ENCODE data around the gene CRACR2A. TPM values are rescaled to one million over a fixed set of nuclear protein-coding genes. Genes with fewer than 3 reads are reported as not detected.

Gene CRACR2A, protein sequence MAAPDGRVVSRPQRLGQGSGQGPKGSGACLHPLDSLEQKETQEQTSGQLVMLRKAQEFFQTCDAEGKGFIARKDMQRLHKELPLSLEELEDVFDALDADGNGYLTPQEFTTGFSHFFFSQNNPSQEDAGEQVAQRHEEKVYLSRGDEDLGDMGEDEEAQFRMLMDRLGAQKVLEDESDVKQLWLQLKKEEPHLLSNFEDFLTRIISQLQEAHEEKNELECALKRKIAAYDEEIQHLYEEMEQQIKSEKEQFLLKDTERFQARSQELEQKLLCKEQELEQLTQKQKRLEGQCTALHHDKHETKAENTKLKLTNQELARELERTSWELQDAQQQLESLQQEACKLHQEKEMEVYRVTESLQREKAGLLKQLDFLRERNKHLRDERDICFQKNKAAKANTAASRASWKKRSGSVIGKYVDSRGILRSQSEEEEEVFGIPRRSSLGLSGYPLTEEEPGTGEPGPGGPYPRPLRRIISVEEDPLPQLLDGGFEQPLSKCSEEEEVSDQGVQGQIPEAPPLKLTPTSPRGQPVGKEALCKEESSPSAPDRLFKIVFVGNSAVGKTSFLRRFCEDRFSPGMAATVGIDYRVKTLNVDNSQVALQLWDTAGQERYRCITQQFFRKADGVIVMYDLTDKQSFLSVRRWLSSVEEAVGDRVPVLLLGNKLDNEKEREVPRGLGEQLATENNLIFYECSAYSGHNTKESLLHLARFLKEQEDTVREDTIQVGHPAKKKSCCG
- 10 to 100 TPM; 32.4 to 34.3 TPM for total RNA-seq

DNA sequence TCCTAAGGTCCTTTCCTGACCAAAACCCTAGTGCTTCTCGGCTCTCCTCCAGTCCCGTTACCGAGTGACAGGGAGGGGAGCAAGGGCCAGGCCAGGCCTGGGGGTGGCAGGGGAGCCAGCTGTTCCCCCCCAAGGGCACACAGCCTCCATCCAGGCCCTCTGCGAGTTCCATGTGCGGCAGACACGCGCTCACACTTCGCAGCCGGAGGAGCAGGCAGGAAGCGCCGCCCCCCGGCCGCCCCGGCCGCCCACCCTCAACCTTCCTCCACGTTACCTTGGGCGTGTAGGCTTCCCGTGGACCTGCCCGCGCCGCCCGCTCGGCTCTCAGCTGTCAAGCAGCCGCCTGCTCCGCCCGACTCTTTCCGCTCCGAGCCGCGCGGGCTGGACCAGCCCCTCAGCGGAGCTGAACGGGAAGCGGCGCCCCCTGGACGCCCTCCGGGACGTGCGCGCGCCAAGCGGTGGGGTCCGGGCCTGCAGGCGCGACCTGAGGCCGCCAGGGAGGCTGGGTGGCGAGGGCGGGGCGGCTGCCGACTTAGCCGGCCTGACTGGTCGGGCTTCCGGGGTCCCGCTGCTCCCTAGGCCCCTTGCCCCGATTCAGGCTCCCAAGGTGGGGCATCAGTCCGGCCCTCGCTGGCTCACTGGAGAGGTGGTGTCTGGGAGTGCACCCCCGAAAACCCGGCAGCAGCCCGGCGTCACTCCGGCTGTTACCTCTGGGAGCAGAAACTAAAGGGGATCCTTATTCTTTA is at the start of gene CRACR2A:
Gene CRACR2A, minus strand, starts transcription at position 369 of the 746 bp plus-strand sequence. CDS start 56,110 bp downstream, outside the sequence.
- peaks cover 57% of the 10 kb centered on the region for H3K4me1 Mint-ChIP-seq
- peaks cover 44% of the 10 kb centered on the region for H3K36me3 Mint-ChIP-seq (ENCODE audit: low read depth)
- H3K27me3 Mint-ChIP-seq, result no peaks in the 10 kb centered on the region
- peak within 1 kb of the TSS; percentile 97 for H3K27ac Mint-ChIP-seq
- POLR2A ChIA-PET, result interaction anchor here (0.5 to 2.3 kb wide), 10 partner anchors 9 to 524 kb away, joined by 3 to 14 read pairs (median 4); partner anchors contain the start of gene PARP11
- CTCF ChIA-PET, result interaction anchor here (0.7 to 1.9 kb wide), 5 partner anchors 9 to 453 kb away, joined by 3 to 9 read pairs (median 4); no protein-coding TSS in a partner anchor
- H3K4me3 Mint-ChIP-seq, result peak within 1 kb of the TSS; percentile 89
- peak; percentile 88 for DNase-seq
- H3K9me3 Mint-ChIP-seq, result no peaks in the 10 kb centered on the region

DNA sequence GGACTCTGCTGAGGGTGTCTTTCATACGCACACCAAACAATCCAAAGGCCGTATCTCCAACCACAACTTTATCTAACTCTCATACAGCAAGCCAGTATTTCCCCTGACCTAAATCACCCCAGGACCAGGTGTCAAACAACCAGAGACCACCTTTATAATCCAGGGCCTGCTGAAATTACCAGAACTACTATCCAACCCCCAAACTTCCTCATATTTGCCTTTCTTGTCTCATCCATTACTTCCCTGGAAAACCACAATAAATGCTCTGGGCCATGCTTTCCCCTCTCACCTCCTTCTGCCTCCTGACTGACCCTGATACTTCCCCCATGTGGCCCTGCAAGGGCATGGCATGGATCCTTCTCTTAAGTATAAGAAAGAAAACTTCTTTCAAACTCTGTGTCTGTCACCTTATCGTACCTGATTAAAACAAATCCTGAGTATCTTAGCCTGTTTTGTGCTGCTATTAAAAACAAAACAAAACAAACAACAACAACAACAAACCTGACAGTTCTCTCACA is 44.7 kb upstream of the CRACR2A start:
- ChIA-PET POLR2A (no interaction called here), CTCF (interaction anchor here (1.7 kb wide), 1 partner anchor 497 kb away, joined by 4 read pairs; no protein-coding TSS in a partner anchor)
- Mint-ChIP-seq H3K4me1 (peaks cover 8% of the 10 kb centered on the region), H3K27ac (no peak overlapping the region), H3K4me3 (no peak overlapping the region), H3K9me3 (no peaks in the 10 kb centered on the region), H3K36me3 (ENCODE audit: low read depth) (no peaks in the 10 kb centered on the region), H3K27me3 (no peaks in the 10 kb centered on the region)
- DNase-seq, result no peak

DNA sequence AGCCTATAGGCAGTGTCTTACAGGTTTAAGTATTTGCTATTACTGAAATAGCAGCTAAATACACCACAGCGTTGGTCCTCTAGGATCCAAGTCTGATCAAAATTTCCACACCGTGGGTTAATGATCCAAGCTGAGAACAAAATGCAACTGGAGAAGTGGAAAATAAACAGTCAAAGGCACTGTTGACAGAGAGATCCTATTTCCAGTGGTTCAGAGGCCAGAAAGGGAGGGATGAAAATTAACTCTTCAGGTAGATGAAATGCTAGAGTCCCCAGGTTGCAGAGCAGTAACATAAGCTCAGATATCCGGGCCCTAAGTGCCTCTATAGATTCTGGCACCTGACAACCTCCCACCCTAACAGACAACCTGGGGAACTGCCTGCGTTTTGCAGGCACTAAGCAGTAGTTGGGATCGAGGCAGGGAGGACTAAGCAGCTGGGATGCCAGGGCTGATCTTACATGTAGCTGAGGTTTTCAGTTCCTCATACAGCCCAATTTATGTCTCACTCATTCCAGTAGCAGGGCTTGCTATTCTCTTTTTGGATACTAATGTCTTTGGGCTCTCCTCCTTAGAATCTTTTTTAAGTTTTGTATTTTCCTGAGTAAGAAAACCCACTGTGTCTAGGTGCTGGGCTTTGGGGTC is 42.7 kb upstream of the CRACR2A start:
- Mint-ChIP-seq H3K4me3 (no peak overlapping the region), H3K9me3 (no peaks in the 10 kb centered on the region), H3K27ac (no peak overlapping the region), H3K36me3 (ENCODE audit: low read depth) (no peaks in the 10 kb centered on the region), H3K4me1 (peaks cover 4% of the 10 kb centered on the region), H3K27me3 (no peaks in the 10 kb centered on the region)
- DNase-seq, result no peak
- POLR2A ChIA-PET, result no interaction called here
- CTCF ChIA-PET, result interaction anchor here (1.8 to 2.0 kb wide), 2 partner anchors 9 to 495 kb away, joined by 5 to 10 read pairs; no protein-coding TSS in a partner anchor

DNA sequence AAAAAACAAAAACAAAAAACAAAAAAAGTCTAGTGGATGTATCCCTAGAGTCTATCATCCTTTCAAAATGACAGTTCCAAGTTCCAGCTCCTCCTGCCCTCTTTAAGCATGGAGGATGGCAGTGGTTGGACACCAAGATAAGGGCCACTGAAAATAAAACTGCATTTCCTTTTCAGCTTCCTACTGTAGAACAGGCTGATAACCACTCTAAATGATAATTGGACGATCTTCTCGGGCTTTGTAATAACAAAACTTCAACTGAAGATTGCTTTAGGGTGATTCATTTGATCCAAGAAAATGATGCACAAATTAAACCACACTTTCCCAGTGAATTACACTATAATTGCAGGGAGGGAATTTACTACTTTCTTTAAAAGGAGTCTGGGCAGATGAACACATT is 42.2 kb upstream of the CRACR2A start:
- CTCF ChIA-PET, result interaction anchor here (1.8 to 2.0 kb wide), 2 partner anchors 10 to 495 kb away, joined by 5 to 10 read pairs; no protein-coding TSS in a partner anchor
- no peaks in the 10 kb centered on the region for H3K9me3 Mint-ChIP-seq
- no peaks in the 10 kb centered on the region for H3K36me3 Mint-ChIP-seq (ENCODE audit: low read depth)
- H3K4me3 Mint-ChIP-seq, result no peak overlapping the region
- no peak overlapping the region for H3K27ac Mint-ChIP-seq
- POLR2A ChIA-PET, result no interaction called here
- H3K27me3 Mint-ChIP-seq, result no peaks in the 10 kb centered on the region
- peaks cover 4% of the 10 kb centered on the region for H3K4me1 Mint-ChIP-seq
- DNase-seq, result no peak

DNA sequence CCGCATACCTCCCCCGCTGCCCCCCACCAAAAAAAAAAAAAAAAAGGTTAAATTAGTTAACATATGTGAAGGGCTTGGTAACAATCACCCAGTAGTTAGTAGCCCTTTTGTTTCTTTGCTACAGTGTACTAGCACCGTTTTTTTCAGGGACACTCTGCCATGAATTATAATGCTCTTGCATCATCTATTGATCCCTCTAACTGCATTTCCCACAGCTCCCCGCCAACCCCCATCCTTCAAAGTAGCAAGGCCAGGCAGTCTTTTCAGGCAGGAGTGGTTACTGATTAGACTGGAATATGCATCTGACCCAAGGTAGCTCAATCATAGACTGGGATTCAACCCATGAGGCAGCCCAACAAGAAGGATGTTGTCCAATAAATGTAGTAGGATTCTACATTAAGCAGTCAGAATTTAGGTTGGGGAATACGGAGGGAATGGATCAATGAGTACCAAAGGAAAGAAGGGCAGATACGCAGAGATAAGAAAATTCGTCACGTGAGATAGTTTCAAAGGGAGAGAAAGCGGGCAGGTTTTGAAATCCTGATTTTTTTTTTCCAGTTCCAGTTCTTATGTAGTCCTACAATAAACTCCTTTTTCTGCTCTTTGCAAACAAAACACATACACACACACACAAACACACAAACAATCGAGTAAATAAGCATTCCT is 39.8 kb upstream of the CRACR2A start:
- POLR2A ChIA-PET, result no interaction called here
- no peak for DNase-seq
- CTCF ChIA-PET, result interaction anchor here (0.7 to 1.0 kb wide), 2 partner anchors 11 to 75 kb away, joined by 4 read pairs; no protein-coding TSS in a partner anchor
- Mint-ChIP-seq H3K27me3 (no peaks in the 10 kb centered on the region), H3K27ac (no peak overlapping the region), H3K4me3 (no peak overlapping the region), H3K4me1 (peaks cover 4% of the 10 kb centered on the region), H3K9me3 (peaks cover 4% of the 10 kb centered on the region), H3K36me3 (ENCODE audit: low read depth) (peaks cover 3% of the 10 kb centered on the region)

DNA sequence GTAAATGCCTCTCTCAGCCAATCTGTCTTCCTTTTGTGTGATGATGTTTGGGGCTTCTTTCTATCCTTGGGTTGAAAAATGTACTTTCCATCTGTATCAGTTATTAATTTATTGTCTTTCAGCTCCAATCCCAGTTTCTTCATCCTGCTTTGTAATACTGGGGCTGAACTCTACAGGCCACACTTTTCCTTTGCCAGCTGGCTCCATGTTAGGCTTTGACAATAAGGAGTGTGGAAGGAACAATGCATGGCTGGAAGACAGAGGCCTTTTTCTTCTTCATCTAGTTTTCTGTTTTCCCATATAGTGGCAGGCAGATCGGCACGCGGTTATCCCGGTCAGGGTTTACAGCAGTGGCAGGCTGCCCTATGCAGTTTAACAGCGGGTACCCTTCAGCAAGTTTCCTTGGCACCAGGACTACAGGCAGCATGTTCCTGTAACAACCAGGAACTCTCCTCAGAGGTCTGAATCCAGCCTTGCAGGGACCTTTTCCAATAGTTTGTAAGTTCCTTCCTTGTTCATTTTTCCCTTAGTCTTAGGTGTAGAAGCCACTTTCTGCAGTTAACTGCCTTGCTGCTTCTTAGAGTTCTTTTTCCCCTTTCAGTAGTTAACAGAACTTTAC is 38.5 kb upstream of the CRACR2A start:
- ChIA-PET POLR2A (no interaction called here), CTCF (no interaction called here)
- Mint-ChIP-seq H3K4me1 (peaks cover 4% of the 10 kb centered on the region), H3K4me3 (no peak overlapping the region), H3K36me3 (ENCODE audit: low read depth) (peaks cover 14% of the 10 kb centered on the region), H3K27ac (no peak overlapping the region), H3K9me3 (peaks cover 7% of the 10 kb centered on the region), H3K27me3 (peaks cover under 1% of the 10 kb centered on the region)
- DNase-seq, result no peak

DNA sequence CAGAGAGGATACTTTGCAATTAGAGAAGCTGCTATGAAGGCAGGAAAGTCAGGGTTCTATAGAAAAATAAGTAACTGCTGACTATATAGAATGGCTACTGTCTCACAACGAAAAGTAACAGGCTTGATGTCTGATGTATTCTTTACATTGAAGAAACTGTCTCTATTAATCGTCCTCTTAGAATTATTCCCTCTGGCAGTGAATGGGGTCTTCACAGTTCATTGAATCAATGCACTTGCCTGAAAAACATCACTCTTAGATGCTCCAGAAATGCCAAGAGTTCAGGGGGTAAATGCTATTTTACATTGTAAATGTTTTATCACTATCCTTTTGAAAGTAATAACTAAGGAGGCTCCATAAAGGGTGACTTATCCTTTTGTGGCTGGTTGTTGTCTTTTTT is 37.7 kb upstream of the CRACR2A start:
- H3K4me3 Mint-ChIP-seq, result no peak overlapping the region
- peaks cover 14% of the 10 kb centered on the region for H3K36me3 Mint-ChIP-seq (ENCODE audit: low read depth)
- DNase-seq, result no peak
- CTCF ChIA-PET, result interaction anchor here (1.0 kb wide), 1 partner anchor 13 kb away, joined by 4 read pairs; no protein-coding TSS in a partner anchor
- H3K9me3 Mint-ChIP-seq, result peaks cover 7% of the 10 kb centered on the region
- peaks cover 4% of the 10 kb centered on the region for H3K4me1 Mint-ChIP-seq
- H3K27me3 Mint-ChIP-seq, result peaks cover 3% of the 10 kb centered on the region
- POLR2A ChIA-PET, result no interaction called here
- no peak overlapping the region for H3K27ac Mint-ChIP-seq

DNA sequence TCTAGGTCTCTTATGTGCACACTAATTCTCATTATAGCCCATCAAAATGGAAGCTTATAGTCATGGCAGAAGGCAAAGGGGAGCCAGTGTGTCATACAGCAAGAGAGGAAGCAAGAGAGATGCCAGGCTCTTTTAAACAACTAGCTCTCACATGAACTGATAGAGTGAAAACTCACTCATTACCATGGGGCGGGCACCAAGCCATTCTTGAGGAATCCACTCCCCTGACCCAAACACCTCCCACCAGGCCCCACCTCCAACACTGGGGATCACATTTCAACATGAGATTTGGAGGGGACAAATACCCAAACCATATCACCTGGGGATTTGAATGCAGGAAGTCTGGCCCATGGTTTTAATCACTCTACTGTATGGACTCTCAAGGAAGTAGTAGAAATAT is 36.9 kb upstream of the CRACR2A start:
- H3K4me3 Mint-ChIP-seq, result no peak overlapping the region
- peaks cover 7% of the 10 kb centered on the region for H3K9me3 Mint-ChIP-seq
- peaks cover 14% of the 10 kb centered on the region for H3K36me3 Mint-ChIP-seq (ENCODE audit: low read depth)
- ChIA-PET POLR2A (no interaction called here), CTCF (interaction anchor here (1.0 kb wide), 1 partner anchor 14 kb away, joined by 4 read pairs; no protein-coding TSS in a partner anchor)
- peaks cover 3% of the 10 kb centered on the region for H3K27me3 Mint-ChIP-seq
- H3K27ac Mint-ChIP-seq, result no peak overlapping the region
- DNase-seq, result no peak
- H3K4me1 Mint-ChIP-seq, result no peaks in the 10 kb centered on the region

DNA sequence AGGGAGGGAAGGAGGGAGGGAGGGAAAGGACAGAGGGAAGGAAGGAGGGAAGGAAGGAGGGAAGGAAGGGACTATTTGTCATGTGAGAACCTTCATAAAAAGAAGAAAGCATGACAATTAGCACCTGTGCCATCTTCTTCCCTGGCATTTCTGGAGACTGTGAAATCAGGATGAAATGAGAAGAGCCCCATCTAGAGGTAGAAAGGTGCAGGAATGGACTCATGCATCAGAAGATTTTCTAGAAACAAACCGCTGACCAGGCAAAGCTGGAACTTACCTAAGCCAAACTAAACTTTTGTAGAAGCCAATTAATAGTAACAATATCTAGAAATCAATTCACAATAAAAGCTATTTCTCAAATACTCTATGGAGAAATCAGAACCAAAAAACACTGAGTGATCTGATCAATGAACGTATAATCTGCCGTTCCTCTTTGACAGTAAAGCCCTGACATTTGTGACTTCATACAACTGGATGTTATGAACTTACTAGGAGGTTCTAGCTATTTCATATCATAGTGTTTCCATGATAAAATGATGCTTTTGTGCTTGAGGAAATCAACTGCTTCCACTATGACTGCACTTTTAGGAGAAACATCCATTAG is 24.4 kb upstream of the CRACR2A start:
- Mint-ChIP-seq H3K27me3 (no peaks in the 10 kb centered on the region), H3K4me1 (peaks cover 6% of the 10 kb centered on the region), H3K36me3 (ENCODE audit: low read depth) (no peaks in the 10 kb centered on the region), H3K9me3 (no peaks in the 10 kb centered on the region), H3K4me3 (no peak overlapping the region), H3K27ac (no peak overlapping the region)
- ChIA-PET POLR2A (interaction anchor here (1.1 kb wide), 1 partner anchor 478 kb away, joined by 4 read pairs; no protein-coding TSS in a partner anchor), CTCF (interaction anchor here (0.7 to 1.5 kb wide), 5 partner anchors 27 to 478 kb away, joined by 3 to 17 read pairs (median 4); no protein-coding TSS in a partner anchor)
- no peak for DNase-seq

DNA sequence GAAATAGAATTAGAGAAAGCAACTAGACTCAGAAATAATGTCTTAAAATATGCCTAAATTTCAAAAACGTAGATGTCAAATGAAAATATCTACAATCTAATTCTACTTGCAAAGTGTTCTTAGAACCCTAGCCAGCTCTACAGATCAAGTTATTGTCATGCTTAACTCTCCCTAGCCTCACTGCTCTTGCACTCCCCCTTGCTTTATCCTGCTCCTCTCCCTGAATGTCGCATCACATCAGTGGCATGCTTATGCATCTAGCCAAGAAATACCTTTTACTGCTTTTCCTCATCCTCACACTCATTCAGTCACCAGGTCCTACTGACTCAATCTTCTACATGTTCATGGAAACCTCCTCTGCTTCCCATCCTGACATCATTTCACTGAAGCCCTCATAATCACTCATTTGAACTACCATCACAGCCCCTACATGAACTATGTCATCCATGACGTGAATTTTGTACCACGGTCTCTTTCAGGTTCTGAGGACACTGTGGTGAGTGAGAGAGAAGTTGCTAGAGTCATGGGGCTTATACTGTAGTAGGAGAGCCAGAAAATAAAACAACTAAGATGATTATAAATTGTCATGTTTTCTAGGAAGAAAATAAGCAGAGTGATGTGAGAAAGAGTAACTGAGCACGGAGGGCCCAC is 22.6 kb upstream of the CRACR2A start:
- Mint-ChIP-seq H3K4me3 (no peak overlapping the region), H3K4me1 (peaks cover 12% of the 10 kb centered on the region), H3K27me3 (no peaks in the 10 kb centered on the region), H3K36me3 (ENCODE audit: low read depth) (no peaks in the 10 kb centered on the region), H3K27ac (no peak overlapping the region), H3K9me3 (no peaks in the 10 kb centered on the region)
- POLR2A ChIA-PET, result no interaction called here
- DNase-seq, result no peak
- CTCF ChIA-PET, result no interaction called here

DNA sequence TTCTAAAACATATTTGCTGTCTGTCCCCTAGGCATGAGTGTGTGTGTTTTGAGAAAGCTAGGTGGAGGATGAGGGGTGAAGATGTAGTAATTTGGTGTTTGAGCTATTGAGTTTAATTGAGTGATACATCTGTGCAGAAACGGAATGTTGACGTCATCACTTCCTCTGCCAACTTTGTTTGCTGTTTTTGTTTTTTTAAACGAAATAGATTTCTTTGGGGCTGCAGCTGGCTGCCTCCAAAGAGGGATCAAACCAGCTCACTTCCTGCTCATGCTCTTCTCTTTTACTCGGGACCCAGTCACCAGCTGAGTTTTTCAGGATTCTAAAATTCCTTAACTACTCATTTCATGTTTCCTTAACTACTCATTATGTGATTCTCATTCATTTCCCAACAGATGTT is 19.5 kb upstream of the CRACR2A start:
- Mint-ChIP-seq H3K4me1 (peaks cover 12% of the 10 kb centered on the region), H3K9me3 (no peaks in the 10 kb centered on the region), H3K27ac (no peak overlapping the region), H3K4me3 (no peak overlapping the region), H3K27me3 (no peaks in the 10 kb centered on the region), H3K36me3 (ENCODE audit: low read depth) (no peaks in the 10 kb centered on the region)
- POLR2A ChIA-PET, result interaction anchor here (2.8 kb wide), 1 partner anchor 19 kb away, joined by 10 read pairs; the partner anchor contains the start of gene CRACR2A
- CTCF ChIA-PET, result interaction anchor here (1.5 to 3.6 kb wide), 3 partner anchors 19 to 472 kb away, joined by 4 to 18 read pairs (median 9); partner anchors contain the start of gene CRACR2A
- no peak for DNase-seq

All from activated CD4-positive, alpha-beta memory T cell treated with anti-CD3 and anti-CD28 coated beads, Interleukin-2, amount 10 ng/mL, durations not matched to agents 7 days and 5 days (primary cell).